Measurements from ENCODE around the gene SWT1. TPM values are rescaled to one million over a fixed set of nuclear protein-coding genes. Genes with fewer than 3 reads are reported as not detected.
"Not testable (repeated sequence)": the region's sequence is repeated elsewhere in the genome, so short reads cannot be mapped to it uniquely, and the experiment has no call there.

Gene SWT1
- total RNA-seq, 1 donor from 2014 or later, result 2.1 TPM

- Mint-ChIP-seq H3K27me3 (ENCODE audit: low read depth) (no peaks in the 10 kb centered on the region), H3K4me1 (ENCODE audit: low read depth) (peaks cover 7% of the 10 kb centered on the region), H3K4me3 (ENCODE audit: low read depth) (no peak overlapping the region), H3K36me3 (ENCODE audit: low read depth) (peaks cover 12% of the 10 kb centered on the region), H3K9me3 (peaks cover 14% of the 10 kb centered on the region), H3K27ac (no peak overlapping the region)
- intact Hi-C loops (cut with micrococcal nuclease), result no loop called here
- no peak for DNase-seq (ENCODE audit: low spot score)
These were observed 50.2 kb downstream of the SWT1 start for GRCh38 chr1:185207170-185207569.

GRCh38 chr1:185207980-185208602 lies 51.1 kb downstream of the SWT1 start:
- peaks cover 12% of the 10 kb centered on the region for H3K36me3 Mint-ChIP-seq (ENCODE audit: low read depth)
- no peak overlapping the region for H3K27ac Mint-ChIP-seq
- peaks cover 14% of the 10 kb centered on the region for H3K9me3 Mint-ChIP-seq
- DNase-seq (ENCODE audit: low spot score), result no peak
- H3K4me1 Mint-ChIP-seq (ENCODE audit: low read depth), result peaks cover 7% of the 10 kb centered on the region
- intact Hi-C loops (cut with micrococcal nuclease), result no loop called here
- no peak overlapping the region for H3K4me3 Mint-ChIP-seq (ENCODE audit: low read depth)
- H3K27me3 Mint-ChIP-seq (ENCODE audit: low read depth), result no peaks in the 10 kb centered on the region

- H3K27me3 Mint-ChIP-seq (ENCODE audit: low read depth), result no peaks in the 10 kb centered on the region
- peaks cover 7% of the 10 kb centered on the region for H3K4me1 Mint-ChIP-seq (ENCODE audit: low read depth)
- intact Hi-C loops (cut with micrococcal nuclease), result no loop called here
- no peak for DNase-seq (ENCODE audit: low spot score)
- H3K36me3 Mint-ChIP-seq (ENCODE audit: low read depth), result peaks cover 12% of the 10 kb centered on the region
- H3K4me3 Mint-ChIP-seq (ENCODE audit: low read depth), result no peak overlapping the region
- no peak overlapping the region for H3K27ac Mint-ChIP-seq
- peaks cover 14% of the 10 kb centered on the region for H3K9me3 Mint-ChIP-seq
These were observed 51.7 kb downstream of the SWT1 start for GRCh38 chr1:185208626-185209180.

- intact Hi-C loops (cut with micrococcal nuclease); H3K4me1 Mint-ChIP-seq (ENCODE audit: low read depth); H3K27me3 Mint-ChIP-seq (ENCODE audit: low read depth); H3K4me3 Mint-ChIP-seq (ENCODE audit: low read depth); DNase-seq (ENCODE audit: low spot score); H3K27ac Mint-ChIP-seq: not testable (repeated sequence)
- H3K9me3 Mint-ChIP-seq, result peaks cover 14% of the 10 kb centered on the region
- peaks cover 12% of the 10 kb centered on the region for H3K36me3 Mint-ChIP-seq (ENCODE audit: low read depth)
These were observed 52.4 kb downstream of the SWT1 start for GRCh38 chr1:185209357-185209756.

- no peaks in the 10 kb centered on the region for H3K27me3 Mint-ChIP-seq (ENCODE audit: low read depth)
- no peak overlapping the region for H3K27ac Mint-ChIP-seq
- DNase-seq (ENCODE audit: low spot score), result no peak
- intact Hi-C loops (cut with micrococcal nuclease), result no loop called here
- no peaks in the 10 kb centered on the region for H3K4me1 Mint-ChIP-seq (ENCODE audit: low read depth)
- H3K36me3 Mint-ChIP-seq (ENCODE audit: low read depth), result peaks cover 12% of the 10 kb centered on the region
- no peak overlapping the region for H3K4me3 Mint-ChIP-seq (ENCODE audit: low read depth)
- peaks cover 14% of the 10 kb centered on the region for H3K9me3 Mint-ChIP-seq
These were observed 56.1 kb downstream of the SWT1 start for GRCh38 chr1:185213091-185213490.

GRCh38 chr1:185215911-185216310 lies 58.9 kb downstream of the SWT1 start:
- H3K4me1 Mint-ChIP-seq (ENCODE audit: low read depth), result no peaks in the 10 kb centered on the region
- no peak overlapping the region for H3K27ac Mint-ChIP-seq
- intact Hi-C loops (cut with micrococcal nuclease), result no loop called here
- peaks cover 4% of the 10 kb centered on the region for H3K9me3 Mint-ChIP-seq
- peaks cover 3% of the 10 kb centered on the region for H3K36me3 Mint-ChIP-seq (ENCODE audit: low read depth)
- H3K27me3 Mint-ChIP-seq (ENCODE audit: low read depth), result no peaks in the 10 kb centered on the region
- H3K4me3 Mint-ChIP-seq (ENCODE audit: low read depth), result no peak overlapping the region
- no peak for DNase-seq (ENCODE audit: low spot score)

- intact Hi-C loops (cut with micrococcal nuclease), result no loop called here
- Mint-ChIP-seq H3K36me3 (ENCODE audit: low read depth) (peaks cover 18% of the 10 kb centered on the region), H3K9me3 (peaks cover 15% of the 10 kb centered on the region), H3K27me3 (ENCODE audit: low read depth) (no peaks in the 10 kb centered on the region), H3K27ac (no peak overlapping the region), H3K4me1 (ENCODE audit: low read depth) (no peaks in the 10 kb centered on the region), H3K4me3 (ENCODE audit: low read depth) (no peak overlapping the region)
- no peak for DNase-seq (ENCODE audit: low spot score)
These were observed 67.2 kb downstream of the SWT1 start for GRCh38 chr1:185224132-185224531.

- Mint-ChIP-seq H3K27me3 (ENCODE audit: low read depth) (no peaks in the 10 kb centered on the region), H3K9me3 (peaks cover 15% of the 10 kb centered on the region), H3K36me3 (ENCODE audit: low read depth) (peaks cover 18% of the 10 kb centered on the region), H3K4me3 (ENCODE audit: low read depth) (no peak overlapping the region), H3K4me1 (ENCODE audit: low read depth) (no peaks in the 10 kb centered on the region), H3K27ac (no peak overlapping the region)
- DNase-seq (ENCODE audit: low spot score), result no peak
- intact Hi-C loops (cut with micrococcal nuclease), result no loop called here
These were observed 70.2 kb downstream of the SWT1 start for GRCh38 chr1:185227161-185227560.

- DNase-seq (ENCODE audit: low spot score), result no peak
- intact Hi-C loops (cut with micrococcal nuclease), result no loop called here
- Mint-ChIP-seq H3K36me3 (ENCODE audit: low read depth) (peaks cover 11% of the 10 kb centered on the region), H3K27me3 (ENCODE audit: low read depth) (no peaks in the 10 kb centered on the region), H3K4me3 (ENCODE audit: low read depth) (no peak overlapping the region), H3K4me1 (ENCODE audit: low read depth) (no peaks in the 10 kb centered on the region), H3K9me3 (peaks cover 11% of the 10 kb centered on the region), H3K27ac (no peak overlapping the region)
These were observed 72.0 kb downstream of the SWT1 start for GRCh38 chr1:185228979-185229378.

- Mint-ChIP-seq H3K27me3 (ENCODE audit: low read depth) (no peaks in the 10 kb centered on the region), H3K4me3 (ENCODE audit: low read depth) (no peak overlapping the region), H3K9me3 (peaks cover under 1% of the 10 kb centered on the region), H3K36me3 (ENCODE audit: low read depth) (peaks cover under 1% of the 10 kb centered on the region), H3K27ac (no peak overlapping the region), H3K4me1 (ENCODE audit: low read depth) (no peaks in the 10 kb centered on the region)
- intact Hi-C loops (cut with micrococcal nuclease), result no loop called here
- no peak for DNase-seq (ENCODE audit: low spot score)
These were observed 73.0 kb downstream of the SWT1 start for GRCh38 chr1:185229981-185230380.

- DNase-seq (ENCODE audit: low spot score), result no peak
- Mint-ChIP-seq H3K4me1 (ENCODE audit: low read depth) (no peaks in the 10 kb centered on the region), H3K27me3 (ENCODE audit: low read depth) (no peaks in the 10 kb centered on the region), H3K36me3 (ENCODE audit: low read depth) (peaks cover 3% of the 10 kb centered on the region), H3K4me3 (ENCODE audit: low read depth) (no peak overlapping the region), H3K9me3 (peaks cover 7% of the 10 kb centered on the region), H3K27ac (no peak overlapping the region)
- intact Hi-C loops (cut with micrococcal nuclease), result no loop called here
These were observed 75.9 kb downstream of the SWT1 start for GRCh38 chr1:185232874-185233273.

- H3K9me3 Mint-ChIP-seq; H3K4me3 Mint-ChIP-seq (ENCODE audit: low read depth); H3K27me3 Mint-ChIP-seq (ENCODE audit: low read depth); H3K36me3 Mint-ChIP-seq (ENCODE audit: low read depth); H3K27ac Mint-ChIP-seq; DNase-seq (ENCODE audit: low spot score); intact Hi-C loops (cut with micrococcal nuclease); H3K4me1 Mint-ChIP-seq (ENCODE audit: low read depth): not testable (repeated sequence)
These were observed 77.2 kb downstream of the SWT1 start for GRCh38 chr1:185234183-185234582.

- intact Hi-C loops (cut with micrococcal nuclease), result loop anchor here (5.0 kb wide), 1 partner anchor 445 kb away; no protein-coding TSS in a partner anchor
- not testable (repeated sequence) for H3K27ac Mint-ChIP-seq; H3K27me3 Mint-ChIP-seq (ENCODE audit: low read depth); DNase-seq (ENCODE audit: low spot score); H3K4me3 Mint-ChIP-seq (ENCODE audit: low read depth); H3K36me3 Mint-ChIP-seq (ENCODE audit: low read depth); H3K9me3 Mint-ChIP-seq
- peaks cover 22% of the 10 kb centered on the region for H3K4me1 Mint-ChIP-seq (ENCODE audit: low read depth)
These were observed 80.2 kb downstream of the SWT1 start for GRCh38 chr1:185237176-185237575.

All from activated T-helper 2 cell treated with anti-CD3 and anti-CD28 coated beads, Interferon-gamma antibody, Interleukin-2, Interleukin-4, amounts not matched to agents 10 μg/mL and 5 μg/mL and 100 μg/mL, durations not matched to agents 14 hours and 24 hours and 36 hours (primary cell).